Neural cell (in vitro differentiated cells): ENCODE data around the gene ITIH2.

ENCODE experiments used
- REST ChIP-seq: IDR thresholded peaks from 2 replicates; pipeline ENCODE4 v1.6.1; 2012; ENCODE audit warnings: borderline replicate concordance
- TF ChIP-seq, protein P1 (sequence below): fragments of 450-650 bp; IDR thresholded peaks from 2 replicates; pipeline ENCODE4 v1.5.1; 2014; ENCODE audit warnings: antibody characterized with exemption, mild to moderate bottlenecking, moderate library complexity; ENCODE audit not compliant: poor library complexity, severe bottlenecking

- TF ChIP-seq REST, result no peak
- TF ChIP-seq, protein P1, sequence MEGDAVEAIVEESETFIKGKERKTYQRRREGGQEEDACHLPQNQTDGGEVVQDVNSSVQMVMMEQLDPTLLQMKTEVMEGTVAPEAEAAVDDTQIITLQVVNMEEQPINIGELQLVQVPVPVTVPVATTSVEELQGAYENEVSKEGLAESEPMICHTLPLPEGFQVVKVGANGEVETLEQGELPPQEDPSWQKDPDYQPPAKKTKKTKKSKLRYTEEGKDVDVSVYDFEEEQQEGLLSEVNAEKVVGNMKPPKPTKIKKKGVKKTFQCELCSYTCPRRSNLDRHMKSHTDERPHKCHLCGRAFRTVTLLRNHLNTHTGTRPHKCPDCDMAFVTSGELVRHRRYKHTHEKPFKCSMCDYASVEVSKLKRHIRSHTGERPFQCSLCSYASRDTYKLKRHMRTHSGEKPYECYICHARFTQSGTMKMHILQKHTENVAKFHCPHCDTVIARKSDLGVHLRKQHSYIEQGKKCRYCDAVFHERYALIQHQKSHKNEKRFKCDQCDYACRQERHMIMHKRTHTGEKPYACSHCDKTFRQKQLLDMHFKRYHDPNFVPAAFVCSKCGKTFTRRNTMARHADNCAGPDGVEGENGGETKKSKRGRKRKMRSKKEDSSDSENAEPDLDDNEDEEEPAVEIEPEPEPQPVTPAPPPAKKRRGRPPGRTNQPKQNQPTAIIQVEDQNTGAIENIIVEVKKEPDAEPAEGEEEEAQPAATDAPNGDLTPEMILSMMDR, result no peak
Measured at GRCh38 chr10:7701158-7701742, 1.9 kb upstream of the ITIH2 start.
